ENCODE data around the gene GRIA4.

DNA sequence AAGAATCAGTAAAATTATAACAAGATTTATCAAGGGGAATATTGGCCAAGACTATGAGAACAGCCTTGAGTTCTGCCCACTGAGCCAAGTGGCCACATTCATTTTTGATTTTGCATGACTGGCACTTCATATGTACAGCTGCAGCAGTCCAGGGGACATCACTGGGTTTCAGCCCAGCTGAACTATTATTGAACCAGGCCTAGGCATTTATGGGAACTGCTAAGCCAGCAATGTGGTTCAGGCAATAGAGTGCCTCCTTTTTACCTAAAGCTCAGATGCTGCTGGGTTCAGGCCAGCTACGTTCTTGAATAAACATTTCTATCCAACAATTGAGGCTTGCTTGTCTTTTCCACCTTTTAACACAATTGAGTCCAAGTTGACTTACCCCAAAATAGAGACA, 215.3 kb downstream of the GRIA4 start:
- TF ChIP-seq EZH2 (IDR thresholded peaks at IDR 0.05; ENCODE audit: borderline replicate concordance, insufficient read depth, low read length, poor library complexity, severe bottlenecking) (no peak), TAF1 (IDR thresholded peaks at IDR 0.05; ENCODE audit: low read depth) (no peak), POLR2AphosphoS5 (IDR thresholded peaks at IDR 0.05) (no peak), EP300 (conservative IDR thresholded peaks at IDR 0.05; ENCODE audit: poor library complexity, severe bottlenecking) (no peak), SMC3 (conservative IDR thresholded peaks at IDR 0.05; ENCODE audit: poor library complexity) (no peak), MXI1 (conservative IDR thresholded peaks at IDR 0.05; ENCODE audit: poor library complexity, severe bottlenecking) (no peak)
- TF ChIP-seq, protein P1, sequence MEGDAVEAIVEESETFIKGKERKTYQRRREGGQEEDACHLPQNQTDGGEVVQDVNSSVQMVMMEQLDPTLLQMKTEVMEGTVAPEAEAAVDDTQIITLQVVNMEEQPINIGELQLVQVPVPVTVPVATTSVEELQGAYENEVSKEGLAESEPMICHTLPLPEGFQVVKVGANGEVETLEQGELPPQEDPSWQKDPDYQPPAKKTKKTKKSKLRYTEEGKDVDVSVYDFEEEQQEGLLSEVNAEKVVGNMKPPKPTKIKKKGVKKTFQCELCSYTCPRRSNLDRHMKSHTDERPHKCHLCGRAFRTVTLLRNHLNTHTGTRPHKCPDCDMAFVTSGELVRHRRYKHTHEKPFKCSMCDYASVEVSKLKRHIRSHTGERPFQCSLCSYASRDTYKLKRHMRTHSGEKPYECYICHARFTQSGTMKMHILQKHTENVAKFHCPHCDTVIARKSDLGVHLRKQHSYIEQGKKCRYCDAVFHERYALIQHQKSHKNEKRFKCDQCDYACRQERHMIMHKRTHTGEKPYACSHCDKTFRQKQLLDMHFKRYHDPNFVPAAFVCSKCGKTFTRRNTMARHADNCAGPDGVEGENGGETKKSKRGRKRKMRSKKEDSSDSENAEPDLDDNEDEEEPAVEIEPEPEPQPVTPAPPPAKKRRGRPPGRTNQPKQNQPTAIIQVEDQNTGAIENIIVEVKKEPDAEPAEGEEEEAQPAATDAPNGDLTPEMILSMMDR (IDR thresholded peaks at IDR 0.05; ENCODE audit: poor library complexity, severe bottlenecking), result no peak
- TF ChIP-seq, protein P2, sequence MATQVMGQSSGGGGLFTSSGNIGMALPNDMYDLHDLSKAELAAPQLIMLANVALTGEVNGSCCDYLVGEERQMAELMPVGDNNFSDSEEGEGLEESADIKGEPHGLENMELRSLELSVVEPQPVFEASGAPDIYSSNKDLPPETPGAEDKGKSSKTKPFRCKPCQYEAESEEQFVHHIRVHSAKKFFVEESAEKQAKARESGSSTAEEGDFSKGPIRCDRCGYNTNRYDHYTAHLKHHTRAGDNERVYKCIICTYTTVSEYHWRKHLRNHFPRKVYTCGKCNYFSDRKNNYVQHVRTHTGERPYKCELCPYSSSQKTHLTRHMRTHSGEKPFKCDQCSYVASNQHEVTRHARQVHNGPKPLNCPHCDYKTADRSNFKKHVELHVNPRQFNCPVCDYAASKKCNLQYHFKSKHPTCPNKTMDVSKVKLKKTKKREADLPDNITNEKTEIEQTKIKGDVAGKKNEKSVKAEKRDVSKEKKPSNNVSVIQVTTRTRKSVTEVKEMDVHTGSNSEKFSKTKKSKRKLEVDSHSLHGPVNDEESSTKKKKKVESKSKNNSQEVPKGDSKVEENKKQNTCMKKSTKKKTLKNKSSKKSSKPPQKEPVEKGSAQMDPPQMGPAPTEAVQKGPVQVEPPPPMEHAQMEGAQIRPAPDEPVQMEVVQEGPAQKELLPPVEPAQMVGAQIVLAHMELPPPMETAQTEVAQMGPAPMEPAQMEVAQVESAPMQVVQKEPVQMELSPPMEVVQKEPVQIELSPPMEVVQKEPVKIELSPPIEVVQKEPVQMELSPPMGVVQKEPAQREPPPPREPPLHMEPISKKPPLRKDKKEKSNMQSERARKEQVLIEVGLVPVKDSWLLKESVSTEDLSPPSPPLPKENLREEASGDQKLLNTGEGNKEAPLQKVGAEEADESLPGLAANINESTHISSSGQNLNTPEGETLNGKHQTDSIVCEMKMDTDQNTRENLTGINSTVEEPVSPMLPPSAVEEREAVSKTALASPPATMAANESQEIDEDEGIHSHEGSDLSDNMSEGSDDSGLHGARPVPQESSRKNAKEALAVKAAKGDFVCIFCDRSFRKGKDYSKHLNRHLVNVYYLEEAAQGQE (IDR thresholded peaks at IDR 0.05; ENCODE audit: borderline replicate concordance), result no peak

Measured in neural cell (in vitro differentiated cells).